Ecto neural progenitor cell (in vitro differentiated cells): ENCODE results near the gene RHBDF2.

ENCODE experiments used
- DNase-seq: peaks from one replicate; pipeline ENCODE4 v3.0.0-alpha.2; 2018; ENCODE audit warnings: low spot score

The RHBDF2 gene

DNA sequence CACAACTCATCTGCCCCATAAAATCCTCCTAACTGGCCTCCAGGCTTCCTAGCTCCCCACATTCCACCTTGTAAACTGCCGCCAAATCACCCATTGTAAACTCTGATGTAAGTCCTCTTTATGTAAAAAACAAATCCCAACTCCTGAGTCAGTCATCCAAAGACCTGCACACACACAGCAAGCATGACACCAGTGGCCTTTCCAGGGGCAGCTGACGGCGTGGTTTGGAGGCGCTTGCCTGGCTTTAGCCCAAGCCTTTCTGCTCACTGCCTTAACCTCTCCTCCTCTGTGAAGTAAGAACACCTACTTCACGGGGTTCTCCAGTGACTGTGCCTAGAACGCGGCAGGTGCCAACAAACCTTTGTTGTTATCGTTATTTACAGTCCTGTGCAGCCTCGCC is 62.3 kb downstream of the RHBDF2 start:
- DNase-seq: no peak

DNA sequence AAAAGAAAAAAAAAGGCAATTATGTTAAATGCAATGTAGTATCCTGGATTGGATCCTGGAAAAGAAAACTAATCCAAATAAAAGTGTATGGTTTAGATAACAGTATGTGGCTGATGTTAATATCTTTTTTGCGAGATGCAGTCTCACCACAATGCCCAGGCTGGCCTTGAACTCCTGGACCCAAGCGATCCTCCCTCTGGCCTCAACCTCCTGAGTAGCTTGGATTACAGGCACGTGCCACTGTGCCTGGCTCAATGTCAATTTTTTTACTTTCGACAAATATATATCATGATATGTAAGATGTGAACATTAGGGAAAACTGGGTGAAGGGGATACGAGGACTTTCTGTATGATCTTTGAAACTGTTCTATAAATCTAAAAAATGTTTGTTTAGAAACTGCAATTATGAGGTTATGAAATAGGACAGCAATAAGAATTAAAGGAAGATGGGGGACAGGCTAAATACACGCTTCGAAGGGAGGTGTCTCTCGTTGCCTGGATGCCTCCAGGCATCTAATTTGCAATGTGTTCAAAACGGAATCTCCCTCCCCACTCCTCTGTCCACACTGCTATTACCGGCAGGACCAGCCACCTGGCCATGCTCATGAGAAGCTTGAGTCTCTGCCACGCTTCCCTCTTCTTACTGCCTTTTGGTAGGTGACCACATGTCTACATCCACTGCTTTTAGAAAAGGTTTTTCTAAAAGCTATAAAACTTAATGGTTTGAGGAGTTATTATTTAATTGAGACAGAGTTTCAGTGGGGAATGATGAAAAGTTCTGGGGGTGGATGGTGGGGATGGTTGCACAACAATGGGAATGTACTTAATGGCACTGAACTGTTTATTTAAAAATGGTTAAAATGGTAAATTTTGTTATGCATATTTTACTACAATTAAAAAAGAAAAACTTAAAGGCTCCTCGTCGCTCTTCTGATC is 63.5 kb downstream of the RHBDF2 start:
- DNase-seq: no peak

GRCh38 chr17:76435751-76436150 is 65.5 kb downstream of the RHBDF2 start:
- DNase-seq: no peak

DNA sequence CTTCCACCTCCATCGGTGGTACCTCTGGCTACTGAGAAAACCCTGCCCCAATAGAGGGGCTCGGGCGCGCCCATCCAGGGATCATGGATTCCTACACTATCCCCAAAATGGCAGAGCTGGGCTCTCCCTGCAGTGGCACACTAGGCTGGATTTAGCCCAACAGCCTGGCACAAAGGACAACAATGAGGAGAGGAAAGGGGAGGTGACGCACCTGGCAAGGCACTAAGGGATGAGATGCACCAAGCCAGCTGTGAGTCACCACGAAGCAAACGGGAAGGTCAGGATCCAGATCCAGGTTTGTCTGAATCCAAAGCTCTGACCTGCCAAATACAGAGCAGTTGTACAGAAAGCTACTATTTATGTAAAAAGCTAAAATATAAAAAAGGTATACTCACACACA is 66.4 kb downstream of the RHBDF2 start:
- no peak for DNase-seq

DNA sequence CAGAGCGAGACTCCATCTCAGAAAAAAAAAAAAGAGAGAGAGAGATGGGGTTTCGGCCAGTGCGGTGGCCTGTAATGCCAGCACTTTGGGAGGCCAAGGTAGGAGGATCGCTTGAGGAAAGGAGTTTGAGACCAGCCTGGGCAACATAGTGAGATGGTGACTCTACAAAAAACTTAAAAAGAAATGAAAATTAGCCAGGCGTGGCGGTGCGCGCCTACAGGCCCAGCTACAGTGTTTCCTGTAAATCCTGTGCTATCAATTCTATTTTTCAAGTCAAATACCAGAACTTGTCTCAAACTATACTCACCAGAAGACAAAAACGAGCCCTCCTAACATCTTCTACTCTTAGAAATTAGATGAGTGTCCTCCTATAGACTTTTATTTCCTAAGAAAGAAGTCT is 67.5 kb downstream of the RHBDF2 start:
- DNase-seq: no peak

GRCh38 chr17:76432712-76433336 is 68.4 kb downstream of the RHBDF2 start:
- no peak for DNase-seq

DNA sequence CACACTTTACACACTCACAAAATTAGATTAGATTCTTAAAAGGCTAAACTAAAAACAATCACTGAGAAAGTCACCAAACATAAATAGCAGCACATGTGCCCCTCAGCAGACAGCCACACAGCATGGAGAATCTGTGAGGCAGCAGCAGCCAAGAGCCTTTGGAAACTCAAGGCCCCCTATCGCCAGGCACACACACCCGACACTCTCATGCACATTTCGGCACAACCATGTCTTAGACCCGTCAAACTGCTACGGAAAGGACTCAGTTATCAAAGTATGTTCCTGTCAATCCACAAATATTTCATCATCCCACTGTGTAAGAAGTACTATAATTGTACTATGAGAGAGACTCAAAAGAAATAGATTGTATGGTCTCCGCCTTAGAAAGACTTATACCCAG is 69.2 kb downstream of the RHBDF2 start:
- no peak for DNase-seq

- no peak for DNase-seq
These were observed 69.7 kb downstream of the RHBDF2 start for GRCh38 chr17:76431509-76431908.

DNA sequence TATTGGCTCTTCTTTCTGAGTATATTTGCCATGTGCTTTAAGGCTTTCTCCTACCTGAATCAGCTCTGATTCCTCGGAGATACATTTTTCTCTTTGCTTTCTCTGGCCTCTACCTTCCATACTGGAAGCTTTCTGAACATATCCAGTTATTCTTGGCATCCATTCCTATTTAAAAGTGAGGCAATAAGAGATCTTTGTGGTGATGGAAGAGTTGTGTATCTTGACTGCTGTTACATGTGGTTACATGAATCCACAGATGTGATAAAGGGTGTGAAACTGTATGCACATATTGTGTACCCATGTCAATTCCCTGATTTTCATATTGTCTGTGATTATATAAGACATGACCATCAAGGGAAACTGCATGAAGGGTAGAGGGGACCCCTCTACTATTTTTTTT is 72.7 kb downstream of the RHBDF2 start:
- DNase-seq: no peak

GRCh38 chr17:76427501-76428231 is 73.6 kb downstream of the RHBDF2 start:
- no peak for DNase-seq

GRCh38 chr17:76426853-76427252 is 74.4 kb downstream of the RHBDF2 start:
- DNase-seq: no peak

DNA sequence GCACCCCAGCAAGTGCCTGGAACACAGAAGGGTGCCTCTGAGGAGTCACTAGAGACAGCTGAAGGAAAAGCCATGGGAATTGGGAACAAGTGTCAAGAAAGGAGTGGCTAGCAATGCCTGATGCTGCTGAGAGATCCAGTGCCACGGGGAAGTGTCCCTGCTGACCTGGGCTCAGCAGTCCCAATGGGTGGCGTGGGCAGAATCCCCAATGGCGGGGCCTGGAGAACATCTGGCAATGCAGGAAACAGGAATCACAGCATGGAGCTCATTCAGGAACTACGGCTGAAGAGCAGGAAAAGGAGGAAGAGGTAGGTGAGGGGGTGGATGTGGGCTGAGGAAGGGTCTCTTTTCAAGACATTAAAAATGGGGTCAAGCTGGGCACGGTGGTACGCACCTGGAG is 78.4 kb downstream of the RHBDF2 start:
- DNase-seq: no peak

DNA sequence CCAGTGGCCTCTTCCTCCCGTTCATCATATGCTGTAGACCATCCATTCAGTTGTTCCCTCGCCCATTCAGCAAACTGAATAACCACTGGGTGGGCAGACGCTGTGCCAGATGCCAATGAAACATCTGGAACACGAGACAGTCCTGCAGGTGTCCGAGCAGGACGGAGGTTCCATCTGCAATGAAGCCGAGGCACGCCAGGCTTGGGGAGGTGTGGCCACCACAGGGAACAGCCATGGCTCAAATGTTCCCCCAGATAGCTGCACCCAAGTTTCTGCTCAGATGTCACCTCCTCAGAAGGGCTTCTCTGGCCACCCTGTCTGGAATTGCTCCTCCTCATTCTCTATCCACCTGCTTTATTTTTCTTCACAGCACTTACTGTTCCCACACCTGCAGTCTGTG is 78.8 kb downstream of the RHBDF2 start:
- DNase-seq: no peak

DNA sequence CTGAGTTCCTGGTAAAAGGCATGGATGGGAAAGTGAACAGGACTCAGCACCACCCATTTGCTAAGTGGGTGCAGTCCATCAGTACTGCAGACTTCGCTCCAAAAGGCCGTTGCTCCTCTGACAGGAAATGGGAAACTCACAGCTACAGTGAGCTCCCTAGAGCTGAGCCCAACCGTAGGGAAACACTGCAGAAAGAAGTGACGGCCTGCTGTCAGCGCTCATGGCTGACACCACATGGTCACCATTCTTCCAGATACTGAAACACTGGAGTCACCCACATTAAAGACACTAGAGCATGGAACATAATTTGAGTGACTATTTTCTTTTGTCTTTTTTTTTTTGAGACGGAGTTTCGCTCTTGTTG is 80.2 kb downstream of the RHBDF2 start:
- DNase-seq: no peak
